K562 (cell line): ENCODE results near the gene MYO3B. TPM values are rescaled to one million over a fixed set of nuclear protein-coding genes. Genes with fewer than 3 reads are reported as not detected.

Experiments used
- BACH1 ChIP-seq: fragments of 200-800 bp; sonication (Bioruptor generic); IDR thresholded peaks from 2 replicates; pipeline ENCODE4 v1.6.1; 2016; ENCODE audit warnings: missing genetic modification characterization, missing compliant biosample characterization
- CEBPZ ChIP-seq: fragments of 150-350 bp; IDR thresholded peaks from 2 replicates; pipeline ENCODE4 v1.6.1; 2014; ENCODE audit warnings: low read depth, mild to moderate bottlenecking, low read length, borderline replicate concordance
- CHCHD3 ChIP-seq: fragments of 250-450 bp; sonication (Bioruptor Pico); IDR thresholded peaks from 2 replicates; pipeline ENCODE4 v2.1.2; 2022; ENCODE audit warnings: mild to moderate bottlenecking
- CUX1 ChIP-seq: fragments of 200-800 bp; sonication (Bioruptor generic); IDR thresholded peaks from 2 replicates; pipeline ENCODE4 v1.6.1; 2016; ENCODE audit warnings: missing genetic modification characterization, missing compliant biosample characterization
- DMBX1 ChIP-seq: fragments of 250-450 bp; sonication (Bioruptor Pico); IDR thresholded peaks from 2 replicates; pipeline ENCODE4 v1.8.0; 2022; ENCODE audit warnings: inconsistent platforms, mild to moderate bottlenecking, moderate library complexity, borderline replicate concordance
- HDAC1 ChIP-seq, 2 experiments: fragments of 450-650 bp; IDR thresholded peaks; 2 replicates each; pipeline ENCODE4 v1.6.1; 2016 to 2017; ENCODE audit warnings: inconsistent platforms in 1 of 2, mild to moderate bottlenecking in 1 of 2, moderate library complexity in 1 of 2
- HMBOX1 ChIP-seq: sonication (generic); IDR thresholded peaks from 2 replicates; pipeline ENCODE4 v1.6.1; 2016
- IFI16 ChIP-seq: fragments of 250-450 bp; sonication (Bioruptor Pico); IDR thresholded peaks from 2 replicates; pipeline ENCODE4 v2.1.2; 2022; ENCODE audit warnings: mild to moderate bottlenecking, inconsistent platforms
- NFE2L1 ChIP-seq: fragments of 450-650 bp; IDR thresholded peaks from 2 replicates; pipeline ENCODE4 v1.6.1; 2016; ENCODE audit warnings: missing genetic modification characterization, low read depth, mild to moderate bottlenecking, missing compliant biosample characterization, moderate library complexity, borderline replicate concordance
- NR4A1 ChIP-seq, 2 experiments: fragments of 250-450 bp in 1 of 2; fragments of 450-650 bp in 1 of 2; sonication (Bioruptor Pico) in 1 of 2; IDR thresholded peaks; 2 replicates each; pipeline versions ENCODE4 v1.4.0 to v1.6.1; 2016 to 2020; ENCODE audit warnings: mild to moderate bottlenecking in 2 of 2, missing compliant biosample characterization in 1 of 2, missing genetic modification characterization in 1 of 2, moderate library complexity in 1 of 2
- NUFIP1 ChIP-seq: fragments of 450-650 bp; IDR thresholded peaks from 2 replicates; pipeline ENCODE4 v1.6.1; 2018; ENCODE audit not compliant: partially characterized antibody
- RBM14 ChIP-seq: fragments of 200-400 bp; formaldehyde crosslinking; IDR thresholded peaks from 2 replicates; pipeline ENCODE4 v1.6.1; 2018; ENCODE audit warnings: low read depth, mild to moderate bottlenecking, low read length, moderate library complexity, borderline replicate concordance; ENCODE audit not compliant: insufficient read depth
- SIN3A ChIP-seq, 2 experiments: fragments of 150-350 bp in 1 of 2; IDR thresholded peaks; 2 replicates each; pipeline ENCODE4 v1.6.1; 2011 to 2016; ENCODE audit warnings: borderline replicate concordance in 2 of 2, low read depth in 2 of 2, low read length in 2 of 2, mild to moderate bottlenecking in 2 of 2, moderate library complexity in 2 of 2; ENCODE audit not compliant: control insufficient read depth in 1 of 2
- STAG1 ChIP-seq: sonication (generic); formaldehyde crosslinking; IDR thresholded peaks from 2 replicates; pipeline ENCODE4 v1.5.0; 2020; ENCODE audit warnings: missing genetic modification reagents, borderline replicate concordance
- ZNF583 ChIP-seq: fragments of 250-450 bp; sonication (Bioruptor Pico); IDR thresholded peaks from 2 replicates; pipeline ENCODE4 v1.4.0; 2020
- polyA plus RNA-seq, 8 experiments: library from polyadenylated mRNA; depleted of rRNA in 4 of 8; stranded (reverse) in 5 of 8; unstranded in 3 of 8; fragments of >200 nt; fragmentation: Nextera tagmentation in 2 of 8; fragmentation: Illumina TruSeq in 1 of 8; extraction: Ambion mirVana in 2 of 8; extraction: Trizol in 1 of 8; gene quantifications; 2 replicates each; pipeline versions ENCODE4 v1.2.1 to v1.2.3, GENCODE V29; 2011 to 2014; ENCODE audit warnings: inconsistent platforms in 1 of 8, missing spikeins in 1 of 8
- total RNA-seq, 7 experiments: library from RNA; depleted of rRNA in 6 of 7; stranded (reverse); fragments of >200 nt in 6 of 7; fragmentation: Illumina TruSeq in 2 of 7; extraction: Trizol in 2 of 7; gene quantifications; 2 replicates each; pipeline versions ENCODE4 v1.2.1 to v1.2.3, GENCODE V29; 2011 to 2021; ENCODE audit warnings: low replicate concordance in 1 of 7

MYO3B gene
- total and polyA plus RNA-seq, 9 of the 15 experiments (the other 6 are each of a cell fraction or from before 2014, with no cell fraction given) = 2.7 to 6.5 (median 3.6) TPM

- TF ChIP-seq CEBPZ (no peak), NUFIP1 (no peak), SIN3A (IDR thresholded peaks at IDR 0.05; ENCODE audit: borderline replicate concordance in 2 of 2, control insufficient read depth in 1 of 2, low read depth in 2 of 2, low read length in 2 of 2) (no peak), DMBX1 (CRISPR knock-in tag) (0 out of 2 replicates have a peak, but pooled peaks have one; percentile 42), NR4A1 (CRISPR knock-in tag; IDR thresholded peaks at IDR 0.05) (0 out of 2 replicates have a peak, but pooled peaks have one; percentile 9), NR4A1 (tag; IDR thresholded peaks at IDR 0.05) (no peak), RBM14 (no peak), IFI16 (CRISPR knock-in tag) (no peak), BACH1 (tag) (no peak), ZNF583 (CRISPR knock-in tag) (peak; percentile 68; the same call in 1 of the 2 replicates), STAG1 (CRISPR knock-in tag) (no peak), CUX1 (no peak), NFE2L1 (tag) (no peak), HMBOX1 (no peak), CHCHD3 (CRISPR knock-in tag) (no peak), HDAC1 (IDR thresholded peaks at IDR 0.05) (peak in 1 of 2 experiments; percentile 77; a peak in 2 of 4 replicates)
Measured at GRCh38 chr2:170191166-170191866, 13.4 kb downstream of the MYO3B start (continued).
